Adrenal gland (tissue), 5 donors: ENCODE data around the gene CCL3.

ENCODE experiments used
- POLR2A ChIP-seq, 2 donors: fragments of 450-650 bp; IDR thresholded peaks; one replicate each; pipeline ENCODE4 v1.6.1; 2017; ENCODE audit warnings: antibody characterized with exemption in 2 of 2, mild to moderate bottlenecking in 2 of 2, moderate library complexity in 1 of 2
- TF ChIP-seq, protein P1 (sequence below), 6 experiments: fragments of 450-650 bp in 4 of 6; fragments of 200-600 bp in 2 of 6; sonication (generic) in 1 of 6; IDR thresholded peaks; 1 replicate in 5 of 6; 2 replicates in 1 of 6; pipeline versions ENCODE4 v1.5.1 to v1.8.0; 2016 to 2021; ENCODE audit warnings: antibody characterized with exemption in 6 of 6, mild to moderate bottlenecking in 2 of 6, moderate library complexity in 1 of 6
- donor health status: DM: no; HTN: no; CAD: no.

DNA sequence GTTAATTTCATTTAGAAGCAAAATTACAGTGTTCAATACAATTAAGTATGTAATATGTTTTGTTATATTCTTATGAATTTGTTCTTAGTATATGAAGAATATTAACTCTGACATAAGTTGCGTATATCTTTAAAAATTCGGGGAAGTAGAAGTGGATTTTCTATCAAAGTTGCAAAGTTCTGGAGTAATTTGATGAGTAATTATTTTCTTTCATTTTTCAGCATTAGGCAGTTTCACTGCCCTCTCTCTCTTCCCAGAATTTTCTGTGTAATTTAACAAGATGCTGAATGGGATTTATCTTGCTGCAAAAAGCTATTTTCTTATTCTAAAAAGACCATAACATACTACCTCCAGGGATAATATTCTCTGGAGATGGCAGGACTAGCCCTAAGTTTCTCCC is 34.8 kb downstream of the CCL3 start:
- TF ChIP-seq, protein P1, sequence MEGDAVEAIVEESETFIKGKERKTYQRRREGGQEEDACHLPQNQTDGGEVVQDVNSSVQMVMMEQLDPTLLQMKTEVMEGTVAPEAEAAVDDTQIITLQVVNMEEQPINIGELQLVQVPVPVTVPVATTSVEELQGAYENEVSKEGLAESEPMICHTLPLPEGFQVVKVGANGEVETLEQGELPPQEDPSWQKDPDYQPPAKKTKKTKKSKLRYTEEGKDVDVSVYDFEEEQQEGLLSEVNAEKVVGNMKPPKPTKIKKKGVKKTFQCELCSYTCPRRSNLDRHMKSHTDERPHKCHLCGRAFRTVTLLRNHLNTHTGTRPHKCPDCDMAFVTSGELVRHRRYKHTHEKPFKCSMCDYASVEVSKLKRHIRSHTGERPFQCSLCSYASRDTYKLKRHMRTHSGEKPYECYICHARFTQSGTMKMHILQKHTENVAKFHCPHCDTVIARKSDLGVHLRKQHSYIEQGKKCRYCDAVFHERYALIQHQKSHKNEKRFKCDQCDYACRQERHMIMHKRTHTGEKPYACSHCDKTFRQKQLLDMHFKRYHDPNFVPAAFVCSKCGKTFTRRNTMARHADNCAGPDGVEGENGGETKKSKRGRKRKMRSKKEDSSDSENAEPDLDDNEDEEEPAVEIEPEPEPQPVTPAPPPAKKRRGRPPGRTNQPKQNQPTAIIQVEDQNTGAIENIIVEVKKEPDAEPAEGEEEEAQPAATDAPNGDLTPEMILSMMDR (IDR thresholded peaks at IDR 0.05): no peak
- no peak for TF ChIP-seq POLR2A (IDR thresholded peaks at IDR 0.05)
